Right lobe of liver (tissue), 4 donors: Measurements from ENCODE around the gene PCDH15.

ENCODE experiments used
- CTCF ChIP-seq, 4 donors: fragments of 200-600 bp in 3 of 4; fragments of 450-650 bp in 1 of 4; IDR thresholded peaks; one replicate each; pipeline versions ENCODE4 v1.5.1 to v1.8.0; 2016 to 2022; ENCODE audit warnings: antibody characterized with exemption in 4 of 4, mild to moderate bottlenecking in 2 of 4
- POLR2A ChIP-seq: fragments of 450-650 bp; IDR thresholded peaks from one replicate; pipeline ENCODE4 v1.6.1; 2017; ENCODE audit warnings: antibody characterized with exemption, mild to moderate bottlenecking
- donor health status: DM: no; HTN: no; CAD: no.
- donor health status: DM: no; HTN: no; CAD: no.
- donor health status: DM: no; HTN: yes; CAD: no.

GRCh38 chr10:54415483-54415882 is 385.5 kb downstream of the PCDH15 start:
- TF ChIP-seq CTCF (IDR thresholded peaks at IDR 0.05) (no peak), POLR2A (no peak)
